GM12874 (cell line): ENCODE results near the gene DMAP1.

Source experiments
- CTCF ChIP-seq: IDR thresholded peaks from 2 replicates; pipeline ENCODE4 v1.5.1; 2011; ENCODE audit warnings: low read depth, mild to moderate bottlenecking, control low read depth, low read length, moderate library complexity; ENCODE audit not compliant: insufficient read depth

DMAP1 gene

GRCh38 chr1:44251486-44251885, 38.2 kb downstream of the DMAP1 start:
- TF ChIP-seq CTCF: no peak

- no peak for TF ChIP-seq CTCF
Observed at GRCh38 chr1:44251989-44252671, 38.9 kb downstream of the DMAP1 start.

GRCh38 chr1:44254392-44254910, 41.2 kb downstream of the DMAP1 start:
- TF ChIP-seq CTCF: no peak

- no peak for TF ChIP-seq CTCF
Observed at GRCh38 chr1:44256762-44257554, 43.7 kb downstream of the DMAP1 start.

- TF ChIP-seq CTCF: no peak
Observed at GRCh38 chr1:44259090-44259489, 45.8 kb downstream of the DMAP1 start.

GRCh38 chr1:44260792-44261170, 47.5 kb downstream of the DMAP1 start:
- no peak for TF ChIP-seq CTCF

GRCh38 chr1:44261171-44261817, 48.0 kb downstream of the DMAP1 start:
- no peak for TF ChIP-seq CTCF
